Measurements from ENCODE around the gene CXorf58. TPM values are rescaled to one million over a fixed set of nuclear protein-coding genes. Genes with fewer than 3 reads are reported as not detected.

CXorf58 gene
- total RNA-seq, 2 donors from 2014 or later = not detected

GRCh38 chrX:23926015-23926414, 18.2 kb downstream of the CXorf58 start:
- H3K4me3 ChIP-seq (ENCODE audit: low read length) = no peak overlapping the region
- H3K9ac ChIP-seq (ENCODE audit: extremely low read depth, low read length, poor library complexity, severe bottlenecking) = no peak overlapping the region
- Mint-ChIP-seq H3K4me3 (no peak overlapping the region), H3K27ac (no peak overlapping the region), H3K36me3 (ENCODE audit: low read depth) (no peaks in the 10 kb centered on the region), H3K9me3 (no peaks in the 10 kb centered on the region), H3K4me1 (no peaks in the 10 kb centered on the region), H3K27me3 (ENCODE audit: insufficient read depth) (no peaks in the 10 kb centered on the region)
- H3K36me3 ChIP-seq (ENCODE audit: control insufficient read depth, insufficient read depth, low read length) = no peaks in the 10 kb centered on the region
- H3K9me3 ChIP-seq (ENCODE audit: control insufficient read depth, low read length) = no peaks in the 10 kb centered on the region
- no peaks in the 10 kb centered on the region for H3K27me3 ChIP-seq (ENCODE audit: control insufficient read depth, insufficient read depth, low read length, poor library complexity, severe bottlenecking)
- H3K27ac ChIP-seq (ENCODE audit: low read depth, low read length) = no peak overlapping the region
- TF ChIP-seq CTCF (conservative IDR thresholded peaks at IDR 0.05) = no peak
- no peak for DNase-seq
- 100% methylated on average over 2 of the region's 4 CpGs; no CpG with 5 or more reads in 1 of the 2 experiments for WGBS, 2 experiments (ENCODE audit: insufficient coverage in 1 of 2, insufficient read length in 1 of 2)
- no peaks in the 10 kb centered on the region for H3K4me1 ChIP-seq (ENCODE audit: control insufficient read depth, insufficient read depth, low read length)

DNA sequence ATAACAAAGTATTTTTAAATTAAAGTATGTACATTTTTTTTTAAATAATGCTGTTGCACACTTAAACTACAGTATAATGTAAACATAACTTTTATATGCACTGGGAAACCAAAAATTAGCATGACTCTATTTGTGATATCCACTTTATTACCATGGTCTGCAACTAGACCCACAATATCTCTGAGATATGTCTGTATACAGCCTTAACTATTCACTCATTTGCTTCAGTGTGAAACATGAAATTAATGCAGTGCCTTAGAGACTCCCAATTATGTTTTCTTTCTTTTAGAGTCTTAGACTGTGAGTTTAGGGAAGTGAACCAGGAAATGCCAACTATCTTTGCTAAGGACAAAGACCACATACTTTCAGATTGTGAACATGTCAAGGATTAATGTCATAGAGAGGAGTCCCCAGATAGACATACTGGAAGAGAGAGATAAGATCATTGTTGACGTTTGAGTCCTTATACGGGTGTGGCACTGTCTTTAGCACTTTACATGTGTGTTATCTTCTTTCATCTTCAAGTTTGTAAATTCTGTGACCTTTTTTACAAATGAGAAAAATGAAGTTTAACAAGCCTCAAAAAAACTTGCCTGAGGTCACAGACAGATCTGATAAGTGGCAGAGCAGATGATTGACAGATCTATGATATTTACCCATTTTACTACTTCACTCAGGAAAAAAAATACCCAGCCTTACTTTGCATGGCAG, 23.2 kb downstream of the CXorf58 start:
- H3K27ac Mint-ChIP-seq = no peak overlapping the region
- WGBS, 2 experiments (ENCODE audit: insufficient coverage in 1 of 2, insufficient read length in 1 of 2) = 76% methylated on average over 2 of the region's 2 CpGs; no CpG with 5 or more reads in 1 of the 2 experiments

GRCh38 chrX:23932046-23932445, 24.2 kb downstream of the CXorf58 start:
- no peak for TF ChIP-seq CTCF (conservative IDR thresholded peaks at IDR 0.05)
- Mint-ChIP-seq H3K9me3 (no peaks in the 10 kb centered on the region), H3K36me3 (ENCODE audit: low read depth) (no peaks in the 10 kb centered on the region), H3K27me3 (ENCODE audit: insufficient read depth) (no peaks in the 10 kb centered on the region), H3K27ac (no peak overlapping the region), H3K4me1 (no peaks in the 10 kb centered on the region), H3K4me3 (no peak overlapping the region)
- Histone ChIP-seq H3K4me1 (ENCODE audit: control insufficient read depth, insufficient read depth, low read length) (no peaks in the 10 kb centered on the region), H3K9me3 (ENCODE audit: control insufficient read depth, low read length) (no peaks in the 10 kb centered on the region), H3K27me3 (ENCODE audit: control insufficient read depth, insufficient read depth, low read length, poor library complexity, severe bottlenecking) (no peaks in the 10 kb centered on the region), H3K4me3 (ENCODE audit: low read length) (no peak overlapping the region), H3K36me3 (ENCODE audit: control insufficient read depth, insufficient read depth, low read length) (no peaks in the 10 kb centered on the region), H3K27ac (ENCODE audit: low read depth, low read length) (no peak overlapping the region), H3K9ac (ENCODE audit: extremely low read depth, low read length, poor library complexity, severe bottlenecking) (no peak overlapping the region)
- 60% methylated on average over 1 of the region's 1 CpG; no CpG with 5 or more reads in 1 of the 2 experiments for WGBS, 2 experiments (ENCODE audit: insufficient coverage in 1 of 2, insufficient read length in 1 of 2)
- no peak for DNase-seq

More for the DNA sequence above, 23.2 kb downstream of the CXorf58 start:
- Histone ChIP-seq H3K4me1 (ENCODE audit: control insufficient read depth, insufficient read depth, low read length) (no peaks in the 10 kb centered on the region), H3K9ac (ENCODE audit: extremely low read depth, low read length, poor library complexity, severe bottlenecking) (no peak overlapping the region), H3K4me3 (ENCODE audit: low read length) (no peak overlapping the region), H3K36me3 (ENCODE audit: control insufficient read depth, insufficient read depth, low read length) (no peaks in the 10 kb centered on the region), H3K27me3 (ENCODE audit: control insufficient read depth, insufficient read depth, low read length, poor library complexity, severe bottlenecking) (no peaks in the 10 kb centered on the region), H3K27ac (ENCODE audit: low read depth, low read length) (no peak overlapping the region), H3K9me3 (ENCODE audit: control insufficient read depth, low read length) (no peaks in the 10 kb centered on the region)
- no peak overlapping the region for H3K4me3 Mint-ChIP-seq
- H3K27me3 Mint-ChIP-seq (ENCODE audit: insufficient read depth) = no peaks in the 10 kb centered on the region
- no peaks in the 10 kb centered on the region for H3K4me1 Mint-ChIP-seq
- H3K9me3 Mint-ChIP-seq = no peaks in the 10 kb centered on the region
- no peak for DNase-seq
- no peaks in the 10 kb centered on the region for H3K36me3 Mint-ChIP-seq (ENCODE audit: low read depth)
- TF ChIP-seq CTCF (conservative IDR thresholded peaks at IDR 0.05) = no peak
